ENCODE data around the gene MLYCD. TPM values are rescaled to one million over a fixed set of nuclear protein-coding genes. Genes with fewer than 3 reads are reported as not detected.
A peak's percentile ranks its signal among the peaks of the same experiment; 100 is the strongest.

Gene MLYCD
- total and polyA plus RNA-seq, 8 donors, result 3.4 to 6.6 (median 4.1) TPM

GRCh38 chr16:83958137-83958845, 59.4 kb downstream of the MLYCD start:
- TF ChIP-seq CTCF (IDR thresholded peaks at IDR 0.05), result no peak
- Histone ChIP-seq H3K9me3 (no peaks in the 10 kb centered on the region), H3K4me3 (no peak overlapping the region), H3K36me3 (peaks cover 0 to 59% of the 10 kb centered on the region in 2 donors), H3K4me1 (peaks cover 11 to 25% of the 10 kb centered on the region in 2 donors), H3K27me3 (no peaks in the 10 kb centered on the region), H3K27ac (no peak overlapping the region)
- DNase-seq, result peak in 1 of 4 donors; percentile 69
- intact Hi-C loops (cut with DNase I), result no loop called here
- ATAC-seq, result no peak

DNA sequence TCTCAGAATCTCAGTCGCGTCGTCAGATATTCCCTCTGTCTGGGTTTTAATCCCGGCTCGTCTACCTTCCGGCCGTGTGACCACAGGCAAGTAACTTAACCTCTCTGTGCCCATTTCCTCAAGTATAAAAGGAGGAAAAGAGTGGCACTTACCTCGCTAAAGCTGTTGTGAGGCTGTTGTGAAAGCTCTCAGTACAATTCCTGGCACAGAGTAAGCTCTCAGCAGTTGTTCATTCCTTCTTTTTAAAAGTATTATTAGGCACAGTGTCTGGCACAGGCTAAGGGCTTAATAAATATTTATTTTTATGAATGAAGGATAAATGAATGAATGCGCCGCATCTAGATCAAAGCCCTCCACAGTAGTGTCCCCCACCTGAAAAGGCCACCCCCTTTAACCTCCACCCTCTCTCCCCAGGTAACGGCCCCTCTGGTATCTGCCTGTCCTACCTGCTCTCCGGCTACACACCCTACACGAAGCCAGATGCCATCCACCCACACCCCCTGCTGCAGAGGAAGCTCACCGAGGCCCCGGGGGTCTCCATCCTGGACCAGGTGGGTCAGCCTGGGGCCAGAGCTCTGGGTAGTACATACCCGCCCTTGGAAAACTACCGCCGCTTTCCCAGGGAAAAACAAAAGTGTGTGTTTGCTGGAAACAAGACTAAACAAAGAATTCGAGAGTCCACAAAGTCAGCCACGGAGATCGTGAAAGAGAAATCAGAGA, 60.1 kb downstream of the MLYCD start:
- Histone ChIP-seq H3K27ac (no peak overlapping the region), H3K27me3 (no peaks in the 10 kb centered on the region), H3K4me1 (peaks cover 4 to 17% of the 10 kb centered on the region in 2 donors), H3K4me3 (no peak overlapping the region), H3K36me3 (peaks cover 0 to 64% of the 10 kb centered on the region in 2 donors), H3K9me3 (no peaks in the 10 kb centered on the region)
- ATAC-seq (no peak), DNase-seq (peak in 1 of 4 donors; percentile 47)
- TF ChIP-seq CTCF (IDR thresholded peaks at IDR 0.05), result no peak
- intact Hi-C loops (cut with DNase I), result no loop called here

DNA sequence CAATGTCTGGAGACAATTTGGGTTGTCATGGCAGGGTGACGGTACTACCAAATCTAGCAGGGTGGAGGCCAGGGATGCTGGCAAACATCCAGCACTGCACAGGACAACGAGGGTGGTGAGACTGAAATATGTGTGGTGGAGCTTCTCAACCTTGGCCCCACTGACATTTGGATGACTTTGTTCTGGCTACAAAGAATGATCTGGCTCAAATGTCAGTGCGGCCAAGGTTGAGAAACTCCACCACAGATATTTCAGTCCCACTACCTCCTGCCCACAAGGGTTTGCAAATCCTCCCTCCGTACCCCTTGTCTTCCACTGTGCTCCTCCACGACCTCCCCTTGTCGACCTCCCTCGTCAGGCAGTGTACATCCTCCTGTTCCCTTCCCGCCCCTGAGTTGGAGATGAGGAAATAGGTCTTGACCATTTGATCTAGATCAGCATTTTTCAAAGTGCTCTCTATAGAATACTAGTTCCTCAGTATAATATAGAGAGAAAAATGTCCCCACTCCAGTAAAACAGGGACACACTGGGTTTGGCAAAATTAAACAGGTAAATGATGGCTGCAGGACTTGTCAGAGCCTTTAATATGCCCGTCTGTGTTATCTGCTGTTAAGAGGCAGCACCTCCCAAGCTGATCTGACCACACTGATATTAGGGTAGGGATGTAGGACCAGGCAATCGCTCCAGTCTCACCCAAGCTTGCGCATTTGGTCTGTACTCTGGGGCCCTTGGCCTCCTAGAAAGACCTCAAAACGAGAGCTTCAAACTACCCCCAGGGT, 60.9 kb downstream of the MLYCD start:
- Histone ChIP-seq H3K4me1 (peaks cover 0 to 9% of the 10 kb centered on the region in 2 donors), H3K27ac (no peak overlapping the region), H3K36me3 (peaks cover 0 to 70% of the 10 kb centered on the region in 2 donors), H3K27me3 (no peaks in the 10 kb centered on the region), H3K4me3 (no peak overlapping the region), H3K9me3 (no peaks in the 10 kb centered on the region)
- intact Hi-C loops (cut with DNase I), result loop anchor here in 1 of 2 donors (10.0 kb wide), 1 partner anchor 225 kb away; the partner anchor contains the start of gene TAF1C
- no peak for TF ChIP-seq CTCF (IDR thresholded peaks at IDR 0.05)
- ATAC-seq, result no peak
- no peak for DNase-seq

- H3K36me3 ChIP-seq, result peaks cover 0 to 79% of the 10 kb centered on the region in 2 donors
- H3K4me3 ChIP-seq, result no peak overlapping the region
- no peaks in the 10 kb centered on the region for H3K9me3 ChIP-seq
- no peak for ATAC-seq
- H3K27me3 ChIP-seq, result no peaks in the 10 kb centered on the region
- TF ChIP-seq CTCF (IDR thresholded peaks at IDR 0.05), result no peak
- H3K27ac ChIP-seq, result no peak overlapping the region
- peak in 1 of 4 donors; percentile 64 for DNase-seq
- intact Hi-C loops (cut with DNase I), result loop anchor here in 1 of 2 donors (10.0 kb wide), 1 partner anchor 224 kb away; the partner anchor contains the start of gene TAF1C
- peaks cover 0 to 8% of the 10 kb centered on the region in 2 donors for H3K4me1 ChIP-seq
Observed at GRCh38 chr16:83960521-83961249, 61.8 kb downstream of the MLYCD start.

All from left lung (tissue), 10 donors.